Measurements from ENCODE around the gene TMEM59L. TPM values are rescaled to one million over a fixed set of nuclear protein-coding genes. Genes with fewer than 3 reads are reported as not detected.

TMEM59L gene
- polyA plus RNA-seq, 1 experiment = 1.6 TPM

DNA sequence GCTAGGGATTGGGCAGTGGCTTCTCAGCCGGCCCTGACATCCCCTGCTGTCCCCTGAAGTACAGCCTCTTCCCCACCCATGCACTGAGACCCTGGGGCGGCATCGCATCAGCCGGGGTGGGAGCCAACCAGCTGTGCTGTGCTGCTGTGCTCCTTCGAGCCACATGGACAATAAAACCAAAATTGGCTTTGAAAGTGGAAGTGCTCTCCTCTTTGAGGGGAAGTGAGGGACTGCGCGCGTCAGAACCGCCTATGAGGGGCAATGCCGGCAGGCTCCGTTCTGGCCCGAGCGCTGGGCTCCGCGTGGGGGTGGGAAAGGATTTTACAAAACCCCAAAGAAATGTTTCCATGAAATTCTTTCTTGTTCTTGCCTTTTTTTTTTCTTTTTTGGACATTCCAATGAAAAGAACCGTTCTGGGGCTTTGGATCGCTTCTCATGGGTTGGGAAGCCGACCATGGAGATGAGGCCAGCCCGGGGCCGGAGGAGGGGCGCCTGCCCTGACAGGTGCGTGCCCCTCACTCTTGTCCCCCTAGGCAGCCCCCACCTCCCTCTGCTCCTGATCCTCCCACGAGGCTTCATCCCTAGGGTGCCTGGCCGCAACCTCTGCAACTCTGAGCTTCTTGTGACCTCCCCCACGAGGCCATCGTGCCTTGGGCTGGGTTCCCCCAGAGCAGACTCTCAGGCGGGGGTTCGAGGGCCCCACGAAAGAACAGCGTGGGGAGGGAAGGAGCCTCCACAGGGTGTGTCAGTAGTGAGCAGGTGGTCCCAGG lies 46.8 kb downstream of the TMEM59L start:
- no peak for DNase-seq (ENCODE audit: low read depth)
- Histone ChIP-seq H3K27me3 (ENCODE audit: control insufficient read depth, insufficient read depth, low read length) (no peaks in the 10 kb centered on the region; the same call in 1 of the 2 replicates), H3K36me3 (ENCODE audit: control insufficient read depth, insufficient read depth, low read length) (0 out of 2 replicates have a peak, but pooled peaks cover 1% of the 10 kb centered on the region), H3K4me3 (ENCODE audit: low read depth, low read length) (no peak overlapping the region)
- ChIA-PET CTCF (no interaction called here), POLR2A (no interaction called here)
- TF ChIP-seq CTCF (IDR thresholded peaks at IDR 0.05; ENCODE audit: insufficient read depth, low read depth, low read length) = no peak

DNA sequence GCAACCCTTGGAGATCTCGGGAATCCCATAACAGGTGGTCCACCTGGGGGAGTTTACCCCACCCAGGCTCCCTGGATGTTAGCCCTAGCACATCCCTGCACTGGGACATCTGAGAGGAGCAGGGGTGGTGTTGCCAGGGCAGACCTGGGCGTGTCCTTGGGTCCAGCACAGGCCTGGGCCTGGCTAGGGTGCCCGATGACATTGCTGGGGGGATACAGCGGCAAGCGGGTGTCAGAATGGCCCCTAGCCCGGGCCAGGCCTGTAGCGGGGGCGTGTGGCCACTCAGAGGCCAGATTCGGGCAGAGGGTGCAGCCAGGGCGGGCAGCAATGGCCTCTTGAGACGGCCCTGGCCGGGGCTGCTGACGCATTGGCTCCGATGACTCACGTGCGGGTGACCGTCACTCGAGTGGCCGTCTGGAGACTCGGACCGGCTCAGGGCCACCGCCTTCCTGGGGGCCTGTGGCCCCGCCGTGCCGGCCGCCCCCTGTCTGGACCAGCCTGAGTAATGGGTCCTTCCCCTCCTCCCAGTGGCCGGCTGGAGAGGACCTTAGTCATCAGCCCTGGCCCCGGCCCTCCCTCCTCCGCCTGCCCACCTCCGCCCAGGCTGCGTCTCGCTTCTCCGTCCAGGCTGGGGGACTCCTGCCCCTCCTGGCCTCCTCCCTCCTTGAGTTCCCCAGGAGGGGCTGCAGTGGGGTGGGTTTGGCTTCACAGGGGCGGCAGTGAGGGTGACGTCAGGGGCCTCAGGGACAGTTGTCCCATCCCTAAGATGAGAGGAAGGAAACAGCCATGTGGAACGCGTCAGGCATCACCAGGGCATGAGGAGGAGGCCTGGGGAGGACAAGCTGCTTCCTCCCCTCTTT lies 47.6 kb downstream of the TMEM59L start:
- Histone ChIP-seq H3K27me3 (ENCODE audit: control insufficient read depth, insufficient read depth, low read length) (no peaks in the 10 kb centered on the region; the same call in 1 of the 2 replicates), H3K36me3 (ENCODE audit: control insufficient read depth, insufficient read depth, low read length) (0 out of 2 replicates have a peak, but pooled peaks cover 1% of the 10 kb centered on the region), H3K4me3 (ENCODE audit: low read depth, low read length) (no peak overlapping the region)
- POLR2A ChIA-PET = no interaction called here
- DNase-seq (ENCODE audit: low read depth) = no peak
- no peak for TF ChIP-seq CTCF (IDR thresholded peaks at IDR 0.05; ENCODE audit: insufficient read depth, low read depth, low read length)
- CTCF ChIA-PET = interaction anchor here (0.5 to 1.3 kb wide), 2 partner anchors 16 to 38 kb away, joined by 3 to 4 read pairs; no protein-coding TSS in a partner anchor

GRCh38 chr19:18660939-18661670 lies 48.4 kb downstream of the TMEM59L start:
- no peak for DNase-seq (ENCODE audit: low read depth)
- ChIA-PET CTCF (interaction anchor here (1.3 kb wide), 1 partner anchor 15 kb away, joined by 4 read pairs; no protein-coding TSS in a partner anchor), POLR2A (no interaction called here)
- Histone ChIP-seq H3K27me3 (ENCODE audit: control insufficient read depth, insufficient read depth, low read length) (no peaks in the 10 kb centered on the region; the same call in 1 of the 2 replicates), H3K36me3 (ENCODE audit: control insufficient read depth, insufficient read depth, low read length) (0 out of 2 replicates have a peak, but pooled peaks cover 1% of the 10 kb centered on the region), H3K4me3 (ENCODE audit: low read depth, low read length) (no peak overlapping the region)
- no peak for TF ChIP-seq CTCF (IDR thresholded peaks at IDR 0.05; ENCODE audit: insufficient read depth, low read depth, low read length)

DNA sequence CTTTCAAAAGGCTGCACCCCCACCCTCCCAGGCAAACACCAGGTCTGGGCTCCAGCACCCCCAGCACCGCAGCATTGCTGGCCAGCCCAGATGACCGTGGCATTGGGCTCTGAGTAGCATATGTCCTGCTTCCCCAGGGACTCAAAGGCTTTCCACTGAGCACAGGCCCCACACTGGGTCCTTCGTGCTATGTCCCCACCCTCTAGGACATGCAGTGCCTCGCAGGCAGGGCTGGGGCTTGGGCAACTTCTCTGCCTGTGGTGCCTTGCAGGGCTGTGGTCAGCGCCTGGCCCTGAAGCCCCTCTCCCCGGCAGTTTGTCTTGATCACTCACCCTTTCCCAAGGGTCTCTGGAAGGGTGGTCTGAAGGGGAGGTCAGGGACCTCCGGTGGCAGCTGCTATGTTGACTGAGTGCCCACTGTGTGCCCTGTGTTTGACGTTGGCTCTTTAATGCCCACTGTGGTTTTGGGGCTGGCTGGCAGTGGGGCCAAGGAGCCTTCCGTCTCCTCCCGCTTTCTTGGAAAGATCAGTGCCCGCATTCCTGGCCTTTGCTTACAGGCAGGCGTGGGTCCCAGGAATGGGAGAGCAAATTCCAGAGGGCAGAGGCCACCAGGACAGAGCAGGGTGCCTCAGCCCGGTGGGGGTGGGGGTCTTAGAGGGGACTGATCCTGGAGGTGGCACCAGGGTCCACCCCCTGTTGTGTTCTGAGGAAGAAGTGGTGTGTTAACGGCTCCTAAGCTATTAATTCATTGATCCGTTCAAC lies 50.5 kb downstream of the TMEM59L start:
- Histone ChIP-seq H3K36me3 (ENCODE audit: control insufficient read depth, insufficient read depth, low read length) (peaks cover 7% of the 10 kb centered on the region), H3K27me3 (ENCODE audit: control insufficient read depth, insufficient read depth, low read length) (no peaks in the 10 kb centered on the region; the same call in 1 of the 2 replicates), H3K4me3 (ENCODE audit: low read depth, low read length) (no peak overlapping the region)
- ChIA-PET POLR2A (no interaction called here), CTCF (interaction anchor here (1.1 to 1.6 kb wide), 2 partner anchors 69 kb away, joined by 3 to 4 read pairs; no protein-coding TSS in a partner anchor)
- DNase-seq (ENCODE audit: low read depth) = no peak
- TF ChIP-seq CTCF (IDR thresholded peaks at IDR 0.05; ENCODE audit: insufficient read depth, low read depth, low read length) = no peak
